Measurements from ENCODE around the gene LSAMP. TPM values are rescaled to one million over a fixed set of nuclear protein-coding genes. Genes with fewer than 3 reads are reported as not detected.

LSAMP gene
- total and polyA plus RNA-seq, 7 donors = 0.23 to 47.1 (median 22.9) TPM

GRCh38 chr3:116103868-116104530 lies 341.3 kb downstream of the LSAMP start:
- Histone ChIP-seq H3K27me3 (no peaks in the 10 kb centered on the region), H3K27ac (no peak overlapping the region), H3K36me3 (no peaks in the 10 kb centered on the region), H3K9me3 (no peaks in the 10 kb centered on the region), H3K4me3 (no peak overlapping the region), H3K4me1 (peaks cover 0 to 5% (median 0%) of the 10 kb centered on the region in 4 donors)
- DNase-seq = no peak
- intact Hi-C loops (cut with DNase I) = no loop called here
- WGBS, 2 donors = 72 to 88% methylated on average over 4 of the region's 4 CpGs
- TF ChIP-seq EP300 (IDR thresholded peaks at IDR 0.05) (no peak), POLR2A (IDR thresholded peaks at IDR 0.05) (no peak), CTCF (IDR thresholded peaks at IDR 0.05) (no peak), POLR2AphosphoS5 (IDR thresholded peaks at IDR 0.05) (no peak)

- TF ChIP-seq EP300 (IDR thresholded peaks at IDR 0.05) (no peak), POLR2AphosphoS5 (IDR thresholded peaks at IDR 0.05) (no peak), POLR2A (IDR thresholded peaks at IDR 0.05) (no peak), CTCF (IDR thresholded peaks at IDR 0.05) (no peak)
- Histone ChIP-seq H3K9me3 (no peaks in the 10 kb centered on the region), H3K4me3 (no peak overlapping the region), H3K4me1 (peaks cover 0 to 5% (median 0%) of the 10 kb centered on the region in 4 donors), H3K36me3 (no peaks in the 10 kb centered on the region), H3K27me3 (no peaks in the 10 kb centered on the region), H3K27ac (no peak overlapping the region)
- intact Hi-C loops (cut with DNase I) = no loop called here
- DNase-seq = no peak
Observed at GRCh38 chr3:116102037-116102436, 343.2 kb downstream of the LSAMP start.

- no peak overlapping the region for H3K27ac ChIP-seq
- no peaks in the 10 kb centered on the region for H3K27me3 ChIP-seq
- no peak for DNase-seq
- no peak overlapping the region for H3K4me3 ChIP-seq
- intact Hi-C loops (cut with DNase I) = no loop called here
- no peaks in the 10 kb centered on the region for H3K36me3 ChIP-seq
- no peaks in the 10 kb centered on the region for H3K9me3 ChIP-seq
- TF ChIP-seq POLR2AphosphoS5 (IDR thresholded peaks at IDR 0.05) (no peak), EP300 (IDR thresholded peaks at IDR 0.05) (no peak), POLR2A (IDR thresholded peaks at IDR 0.05) (no peak), CTCF (IDR thresholded peaks at IDR 0.05) (no peak)
- H3K4me1 ChIP-seq = peaks cover 0 to 14% (median 3%) of the 10 kb centered on the region in 4 donors
- 64 to 82% methylated on average over 2 of the region's 2 CpGs for WGBS, 2 donors
Observed at GRCh38 chr3:116097226-116097625, 348.1 kb downstream of the LSAMP start.

GRCh38 chr3:116096631-116097030 lies 348.7 kb downstream of the LSAMP start:
- Histone ChIP-seq H3K4me1 (peaks cover 0 to 12% (median 3%) of the 10 kb centered on the region in 4 donors), H3K4me3 (no peak overlapping the region), H3K27me3 (no peaks in the 10 kb centered on the region), H3K9me3 (no peaks in the 10 kb centered on the region), H3K27ac (no peak overlapping the region), H3K36me3 (no peaks in the 10 kb centered on the region)
- TF ChIP-seq EP300 (IDR thresholded peaks at IDR 0.05) = no peak
- TF ChIP-seq CTCF (IDR thresholded peaks at IDR 0.05) = no peak
- no peak for TF ChIP-seq POLR2AphosphoS5 (IDR thresholded peaks at IDR 0.05)
- TF ChIP-seq POLR2A (IDR thresholded peaks at IDR 0.05) = no peak
- intact Hi-C loops (cut with DNase I) = no loop called here
- DNase-seq = no peak
- WGBS, 2 donors = 90 to 93% methylated on average over 2 of the region's 2 CpGs

- 47 to 81% methylated on average over 2 of the region's 2 CpGs for WGBS, 2 donors
- H3K36me3 ChIP-seq = no peaks in the 10 kb centered on the region
- no peak overlapping the region for H3K4me3 ChIP-seq
Observed at GRCh38 chr3:116093374-116093773, 351.9 kb downstream of the LSAMP start.

More at GRCh38 chr3:116093374-116093773, 351.9 kb downstream of the LSAMP start:
- DNase-seq = no peak
- Histone ChIP-seq H3K9me3 (no peaks in the 10 kb centered on the region), H3K4me1 (peaks cover 0 to 12% (median 3%) of the 10 kb centered on the region in 4 donors), H3K27ac (no peak overlapping the region), H3K27me3 (no peaks in the 10 kb centered on the region)
- no peak for TF ChIP-seq POLR2AphosphoS5 (IDR thresholded peaks at IDR 0.05)
- TF ChIP-seq CTCF (IDR thresholded peaks at IDR 0.05) = no peak
- TF ChIP-seq POLR2A (IDR thresholded peaks at IDR 0.05) = no peak
- intact Hi-C loops (cut with DNase I) = no loop called here

Data from sigmoid colon (tissue), 7 donors.